ENCODE results near the gene NOD2.

Gene NOD2

GRCh38 chr16:50692999-50693781 lies at the start of gene NOD2:
Gene NOD2, plus strand, starts transcription at chr16:50693606. Its CDS starts 5,890 bp downstream, at chr16:50699496.
- no peak for DNase-seq

GRCh38 chr16:50644245-50644644 lies 49.2 kb upstream of the NOD2 start:
- DNase-seq = no peak

GRCh38 chr16:50644729-50645128 lies 48.7 kb upstream of the NOD2 start:
- DNase-seq = no peak

GRCh38 chr16:50645563-50646220 lies 47.7 kb upstream of the NOD2 start:
- no peak for DNase-seq

GRCh38 chr16:50646345-50646744 lies 47.1 kb upstream of the NOD2 start:
- no peak for DNase-seq

- no peak for DNase-seq
These were observed 41.5 kb upstream of the NOD2 start for GRCh38 chr16:50651835-50652438.

GRCh38 chr16:50652836-50653425 lies 40.5 kb upstream of the NOD2 start:
- DNase-seq = no peak

GRCh38 chr16:50653633-50654519 lies 39.5 kb upstream of the NOD2 start:
- no peak for DNase-seq

- no peak for DNase-seq
These were observed 37.8 kb upstream of the NOD2 start for GRCh38 chr16:50655558-50656055.

- DNase-seq = no peak
These were observed 36.2 kb upstream of the NOD2 start for GRCh38 chr16:50657241-50657640.

GRCh38 chr16:50659806-50660205 lies 33.6 kb upstream of the NOD2 start:
- no peak for DNase-seq

GRCh38 chr16:50662306-50662940 lies 31.0 kb upstream of the NOD2 start:
- DNase-seq = no peak

- DNase-seq = no peak
These were observed 29.1 kb upstream of the NOD2 start for GRCh38 chr16:50664270-50664669.

GRCh38 chr16:50665128-50665878 lies 28.1 kb upstream of the NOD2 start:
- DNase-seq = no peak

- DNase-seq = no peak
These were observed 26.5 kb upstream of the NOD2 start for GRCh38 chr16:50666658-50667496.

GRCh38 chr16:50667497-50668367 lies 25.7 kb upstream of the NOD2 start:
- no peak for DNase-seq

GRCh38 chr16:50668368-50669008 lies 24.9 kb upstream of the NOD2 start:
- no peak for DNase-seq

GRCh38 chr16:50669741-50670140 lies 23.7 kb upstream of the NOD2 start:
- no peak for DNase-seq

- DNase-seq = no peak
These were observed 22.9 kb upstream of the NOD2 start for GRCh38 chr16:50670476-50670875.
